ENCODE data around the gene PCDHGC5.

The PCDHGC5 gene

DNA sequence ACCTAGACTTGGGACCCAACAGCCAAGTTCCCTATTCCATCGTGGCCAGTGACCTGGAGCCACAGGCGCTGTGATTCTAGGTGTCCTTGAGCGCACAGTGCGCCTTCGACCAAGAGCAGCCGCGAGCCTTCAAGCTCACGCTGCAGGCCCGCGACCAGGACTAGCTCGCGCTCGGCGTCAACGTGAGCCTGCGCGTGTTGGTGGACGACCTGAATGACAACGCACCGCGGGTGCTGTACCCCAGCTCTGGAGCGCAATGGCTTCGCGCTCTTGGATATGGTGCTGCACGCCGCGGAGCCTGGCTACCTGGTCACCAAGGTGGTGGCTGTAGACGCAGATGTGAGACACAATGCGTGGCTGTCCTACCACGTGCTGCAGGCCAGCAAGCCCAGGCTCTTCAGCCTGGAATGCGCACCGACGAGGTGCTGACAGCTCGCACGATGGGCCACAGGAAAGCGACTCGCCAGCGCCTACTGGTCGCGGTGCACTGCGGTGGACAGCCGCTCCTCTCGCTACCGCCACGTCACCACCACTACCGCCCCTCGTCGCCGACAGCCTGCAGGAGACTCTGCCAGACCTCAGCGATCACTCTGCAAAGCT lies 47.2 kb upstream of the PCDHGC5 start:
- Histone ChIP-seq H3K27me3 (ENCODE audit: insufficient read depth, poor library complexity, severe bottlenecking) (no peaks in the 10 kb centered on the region), H3K4me3 (replicated peaks; ENCODE audit: insufficient read depth, low read length) (no peak overlapping the region), H3K27ac (replicated peaks) (no peak overlapping the region)
- DNase-seq (ENCODE audit: low read depth in 1 of 2, low spot score in 1 of 2), result no peak
- TF ChIP-seq, protein P1, sequence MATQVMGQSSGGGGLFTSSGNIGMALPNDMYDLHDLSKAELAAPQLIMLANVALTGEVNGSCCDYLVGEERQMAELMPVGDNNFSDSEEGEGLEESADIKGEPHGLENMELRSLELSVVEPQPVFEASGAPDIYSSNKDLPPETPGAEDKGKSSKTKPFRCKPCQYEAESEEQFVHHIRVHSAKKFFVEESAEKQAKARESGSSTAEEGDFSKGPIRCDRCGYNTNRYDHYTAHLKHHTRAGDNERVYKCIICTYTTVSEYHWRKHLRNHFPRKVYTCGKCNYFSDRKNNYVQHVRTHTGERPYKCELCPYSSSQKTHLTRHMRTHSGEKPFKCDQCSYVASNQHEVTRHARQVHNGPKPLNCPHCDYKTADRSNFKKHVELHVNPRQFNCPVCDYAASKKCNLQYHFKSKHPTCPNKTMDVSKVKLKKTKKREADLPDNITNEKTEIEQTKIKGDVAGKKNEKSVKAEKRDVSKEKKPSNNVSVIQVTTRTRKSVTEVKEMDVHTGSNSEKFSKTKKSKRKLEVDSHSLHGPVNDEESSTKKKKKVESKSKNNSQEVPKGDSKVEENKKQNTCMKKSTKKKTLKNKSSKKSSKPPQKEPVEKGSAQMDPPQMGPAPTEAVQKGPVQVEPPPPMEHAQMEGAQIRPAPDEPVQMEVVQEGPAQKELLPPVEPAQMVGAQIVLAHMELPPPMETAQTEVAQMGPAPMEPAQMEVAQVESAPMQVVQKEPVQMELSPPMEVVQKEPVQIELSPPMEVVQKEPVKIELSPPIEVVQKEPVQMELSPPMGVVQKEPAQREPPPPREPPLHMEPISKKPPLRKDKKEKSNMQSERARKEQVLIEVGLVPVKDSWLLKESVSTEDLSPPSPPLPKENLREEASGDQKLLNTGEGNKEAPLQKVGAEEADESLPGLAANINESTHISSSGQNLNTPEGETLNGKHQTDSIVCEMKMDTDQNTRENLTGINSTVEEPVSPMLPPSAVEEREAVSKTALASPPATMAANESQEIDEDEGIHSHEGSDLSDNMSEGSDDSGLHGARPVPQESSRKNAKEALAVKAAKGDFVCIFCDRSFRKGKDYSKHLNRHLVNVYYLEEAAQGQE (IDR thresholded peaks at IDR 0.05; ENCODE audit: insufficient replicate concordance, low read depth), result no peak
- TF ChIP-seq POLR2AphosphoS5 (IDR thresholded peaks at IDR 0.05; ENCODE audit: low read depth) (no peak), SPI1 (IDR thresholded peaks at IDR 0.05; ENCODE audit: borderline replicate concordance, low read depth) (no peak), GABPA (IDR thresholded peaks at IDR 0.05; ENCODE audit: low read depth) (no peak)
- TF ChIP-seq, protein P2, sequence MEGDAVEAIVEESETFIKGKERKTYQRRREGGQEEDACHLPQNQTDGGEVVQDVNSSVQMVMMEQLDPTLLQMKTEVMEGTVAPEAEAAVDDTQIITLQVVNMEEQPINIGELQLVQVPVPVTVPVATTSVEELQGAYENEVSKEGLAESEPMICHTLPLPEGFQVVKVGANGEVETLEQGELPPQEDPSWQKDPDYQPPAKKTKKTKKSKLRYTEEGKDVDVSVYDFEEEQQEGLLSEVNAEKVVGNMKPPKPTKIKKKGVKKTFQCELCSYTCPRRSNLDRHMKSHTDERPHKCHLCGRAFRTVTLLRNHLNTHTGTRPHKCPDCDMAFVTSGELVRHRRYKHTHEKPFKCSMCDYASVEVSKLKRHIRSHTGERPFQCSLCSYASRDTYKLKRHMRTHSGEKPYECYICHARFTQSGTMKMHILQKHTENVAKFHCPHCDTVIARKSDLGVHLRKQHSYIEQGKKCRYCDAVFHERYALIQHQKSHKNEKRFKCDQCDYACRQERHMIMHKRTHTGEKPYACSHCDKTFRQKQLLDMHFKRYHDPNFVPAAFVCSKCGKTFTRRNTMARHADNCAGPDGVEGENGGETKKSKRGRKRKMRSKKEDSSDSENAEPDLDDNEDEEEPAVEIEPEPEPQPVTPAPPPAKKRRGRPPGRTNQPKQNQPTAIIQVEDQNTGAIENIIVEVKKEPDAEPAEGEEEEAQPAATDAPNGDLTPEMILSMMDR (IDR thresholded peaks at IDR 0.05; ENCODE audit: insufficient read depth, low read length), result no peak

DNA sequence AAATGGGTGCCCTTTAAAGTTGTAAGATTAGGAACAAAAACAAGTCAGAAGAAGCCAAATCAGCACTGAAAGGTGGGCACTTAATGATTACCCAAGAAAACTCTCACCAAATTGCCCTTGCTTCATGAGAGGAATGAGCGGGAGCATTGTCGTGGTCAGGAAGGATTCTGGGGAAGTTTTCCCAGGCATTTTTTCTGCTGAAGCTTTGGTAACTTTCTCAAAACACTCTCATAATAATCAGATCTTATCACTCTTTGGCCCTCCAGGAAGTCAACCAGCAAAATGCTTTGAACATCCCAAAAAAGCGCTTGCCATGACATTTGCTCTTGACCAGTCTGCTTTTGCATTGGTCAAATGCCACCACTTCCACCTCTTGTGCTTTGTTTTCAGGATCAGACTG lies 23.5 kb upstream of the PCDHGC5 start:
- Histone ChIP-seq H3K27me3 (ENCODE audit: insufficient read depth, poor library complexity, severe bottlenecking) (no peaks in the 10 kb centered on the region), H3K27ac (replicated peaks) (no peak overlapping the region), H3K4me3 (replicated peaks; ENCODE audit: insufficient read depth, low read length) (no peak overlapping the region)
- TF ChIP-seq, protein P1 (IDR thresholded peaks at IDR 0.05; ENCODE audit: insufficient replicate concordance, low read depth), result no peak
- TF ChIP-seq, protein P2 (IDR thresholded peaks at IDR 0.05; ENCODE audit: insufficient read depth, low read length), result no peak
- TF ChIP-seq GABPA (IDR thresholded peaks at IDR 0.05; ENCODE audit: low read depth) (no peak), POLR2AphosphoS5 (IDR thresholded peaks at IDR 0.05; ENCODE audit: low read depth) (no peak)
- no peak for DNase-seq (ENCODE audit: low read depth in 1 of 2, low spot score in 1 of 2)

DNA sequence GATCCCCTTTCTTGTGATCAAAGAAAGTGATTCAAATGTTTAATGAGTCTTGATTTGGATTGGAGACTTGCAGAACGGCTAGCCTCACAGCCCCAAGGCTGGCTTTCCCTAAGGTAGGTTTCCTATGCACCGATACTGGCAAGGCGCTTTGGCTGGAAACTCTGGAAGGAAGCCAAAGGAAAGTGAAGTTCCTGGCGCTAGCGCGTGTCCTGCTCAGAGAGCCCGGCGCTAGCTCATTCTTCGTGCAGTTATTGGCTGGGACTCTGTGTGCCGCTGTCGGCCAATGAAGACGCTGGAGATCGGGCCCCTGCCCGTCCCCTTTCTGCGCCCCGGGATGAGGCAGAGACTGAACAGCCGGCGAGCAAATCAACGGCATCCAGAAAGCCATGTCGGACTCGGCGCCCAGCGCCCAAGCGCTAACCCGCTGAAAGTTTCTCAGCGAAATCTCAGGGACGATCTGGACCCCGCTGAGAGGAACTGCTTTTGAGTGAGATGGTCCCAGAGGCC lies 13.2 kb upstream of the PCDHGC5 start, which contains the start of gene PCDHGC3:
Gene PCDHGC3, plus strand, starts transcription at position 342 of the 507 bp plus-strand sequence. Its CDS starts 151 bp downstream, at position 493.
- Histone ChIP-seq H3K4me3 (replicated peaks; ENCODE audit: insufficient read depth, low read length) (peak within 1 kb of the TSS; percentile 43), H3K27me3 (ENCODE audit: insufficient read depth, poor library complexity, severe bottlenecking) (peaks cover 38% of the 10 kb centered on the region), H3K27ac (replicated peaks) (no peak within 1 kb of the TSS)
- peak; percentile 28 to 57 for DNase-seq (ENCODE audit: low read depth in 1 of 2, low spot score in 1 of 2)
- TF ChIP-seq, protein P2 (IDR thresholded peaks at IDR 0.05; ENCODE audit: insufficient read depth, low read length), result no peak
- no peak for TF ChIP-seq SPI1 (IDR thresholded peaks at IDR 0.05; ENCODE audit: borderline replicate concordance, low read depth)
- TF ChIP-seq POLR2AphosphoS5 (IDR thresholded peaks at IDR 0.05; ENCODE audit: low read depth), result no peak
- TF ChIP-seq GABPA (IDR thresholded peaks at IDR 0.05; ENCODE audit: low read depth), result no peak
- TF ChIP-seq, protein P1 (IDR thresholded peaks at IDR 0.05; ENCODE audit: insufficient replicate concordance, low read depth), result no peak

All from HL-60 (cell line).